Measurements from ENCODE around the gene BBS9.

- TF ChIP-seq POLR2AphosphoS5 (IDR thresholded peaks at IDR 0.05; ENCODE audit: low read depth, low read length) (no peak), POLR2A (IDR thresholded peaks at IDR 0.05; ENCODE audit: low read depth, low read length) (no peak), TAF1 (IDR thresholded peaks at IDR 0.05; ENCODE audit: borderline replicate concordance, low read depth, low read length) (no peak)
Measured at GRCh38 chr7:33529070-33529469, 399.7 kb downstream of the BBS9 start.

Data from GM12892 (cell line).